SU-DHL-6 (cell line): ENCODE results near the gene TMEM43.

ENCODE experiments used
- H2AFZ ChIP-seq: fragments of 200-600 bp; sonication (generic); 2 replicates; pipeline ENCODE4 v1.6.1; 2014; ENCODE audit warnings: low read depth, mild to moderate bottlenecking, moderate library complexity, mixed read lengths, antibody characterized with exemption, low read length; ENCODE audit not compliant: severe bottlenecking
- H3F3A ChIP-seq: fragments of 200-600 bp; shearing (Covaris generic); 2 replicates; pipeline ENCODE4 v1.6.0; 2016; ENCODE audit warnings: antibody characterized with exemption, mild to moderate bottlenecking; ENCODE audit not compliant: insufficient read depth
- H3K27ac ChIP-seq: fragments of 200-600 bp; sonication (generic); 2 replicates; pipeline ENCODE4 v1.5.1; 2016; ENCODE audit warnings: low read depth, mild to moderate bottlenecking, low read length, moderate library complexity, mixed read lengths
- H3K27me3 ChIP-seq: fragments of 200-600 bp; sonication (generic), shearing (Covaris generic); 2 replicates; pipeline ENCODE4 v1.6.0; 2014; ENCODE audit warnings: mild to moderate bottlenecking, low read length
- H3K36me3 ChIP-seq: fragments of 200-600 bp; sonication (generic); 2 replicates; pipeline ENCODE4 v1.6.1; 2014; ENCODE audit warnings: mild to moderate bottlenecking, low read length, mixed read lengths
- H3K4me2 ChIP-seq: fragments of 300-600, 200-600 bp; shearing (Covaris generic), sonication (generic); 2 replicates; pipeline ENCODE4 v1.6.0; 2014; ENCODE audit warnings: low read length, low read depth, mild to moderate bottlenecking; ENCODE audit not compliant: poor library complexity, severe bottlenecking
- H3K4me3 ChIP-seq: fragments of 200-600 bp; sonication (generic); 2 replicates; pipeline ENCODE4 v1.5.1; 2014; ENCODE audit warnings: antibody characterized with exemption, low read length, mild to moderate bottlenecking, mixed read lengths; ENCODE audit not compliant: insufficient read depth, poor library complexity, severe bottlenecking
- H3K79me2 ChIP-seq: fragments of 200-600 bp; sonication (generic); 2 replicates; pipeline ENCODE4 v1.6.1; 2014; ENCODE audit warnings: mild to moderate bottlenecking, low read length, moderate library complexity; ENCODE audit not compliant: insufficient read depth
- H3K9ac ChIP-seq: fragments of 200-600 bp; sonication (generic); 2 replicates; pipeline ENCODE4 v1.7.0; 2014; ENCODE audit warnings: mild to moderate bottlenecking, low read length
- H3K9me2 ChIP-seq: fragments of 200-600 bp; sonication (generic); replicated peaks from 2 replicates; pipeline ENCODE4 v1.6.1; 2014; ENCODE audit warnings: low read length; ENCODE audit not compliant: insufficient read depth
- H3K9me3 ChIP-seq: fragments of 200-600 bp; sonication (generic); 2 replicates; pipeline ENCODE4 v1.6.1; 2014; ENCODE audit warnings: low read length, mixed read lengths; ENCODE audit not compliant: insufficient read depth
- H4K20me1 ChIP-seq: fragments of 200-600 bp; sonication (generic); 2 replicates; pipeline ENCODE4 v1.6.1; 2014; ENCODE audit warnings: low read depth, mild to moderate bottlenecking, antibody characterized with exemption, low read length, moderate library complexity, mixed read lengths
- EZH2phosphoT487 ChIP-seq: fragments of 200-600 bp; sonication (generic), shearing (Covaris generic); conservative IDR thresholded peaks from 2 replicates; pipeline ENCODE4 v1.6.1; 2018; ENCODE audit warnings: mild to moderate bottlenecking, antibody characterized with exemption, low read length, moderate library complexity, mixed read lengths
- TF ChIP-seq, protein P1 (sequence below): fragments of 200-600 bp; sonication (generic); IDR thresholded peaks from one replicate; pipeline ENCODE4 v1.5.1; 2017; ENCODE audit warnings: antibody characterized with exemption, mild to moderate bottlenecking, low read length, moderate library complexity; ENCODE audit not compliant: insufficient read depth, poor library complexity, severe bottlenecking

The TMEM43 gene

GRCh38 chr3:14183015-14183577, 58.2 kb downstream of the TMEM43 start:
- no peak overlapping the region for H3K27ac ChIP-seq
- no peaks in the 10 kb centered on the region for H3K27me3 ChIP-seq
- H3K4me3 ChIP-seq = no peak overlapping the region
- no peaks in the 10 kb centered on the region for H3K9me3 ChIP-seq
- H3K4me2 ChIP-seq = no peak overlapping the region
- H3K79me2 ChIP-seq = peaks cover 56% of the 10 kb centered on the region
- H2AFZ ChIP-seq = no peak overlapping the region
- peaks cover 27% of the 10 kb centered on the region for H3K36me3 ChIP-seq
- no peak overlapping the region for H3K9ac ChIP-seq
- TF ChIP-seq EZH2phosphoT487 = no peak
- TF ChIP-seq, protein P1, sequence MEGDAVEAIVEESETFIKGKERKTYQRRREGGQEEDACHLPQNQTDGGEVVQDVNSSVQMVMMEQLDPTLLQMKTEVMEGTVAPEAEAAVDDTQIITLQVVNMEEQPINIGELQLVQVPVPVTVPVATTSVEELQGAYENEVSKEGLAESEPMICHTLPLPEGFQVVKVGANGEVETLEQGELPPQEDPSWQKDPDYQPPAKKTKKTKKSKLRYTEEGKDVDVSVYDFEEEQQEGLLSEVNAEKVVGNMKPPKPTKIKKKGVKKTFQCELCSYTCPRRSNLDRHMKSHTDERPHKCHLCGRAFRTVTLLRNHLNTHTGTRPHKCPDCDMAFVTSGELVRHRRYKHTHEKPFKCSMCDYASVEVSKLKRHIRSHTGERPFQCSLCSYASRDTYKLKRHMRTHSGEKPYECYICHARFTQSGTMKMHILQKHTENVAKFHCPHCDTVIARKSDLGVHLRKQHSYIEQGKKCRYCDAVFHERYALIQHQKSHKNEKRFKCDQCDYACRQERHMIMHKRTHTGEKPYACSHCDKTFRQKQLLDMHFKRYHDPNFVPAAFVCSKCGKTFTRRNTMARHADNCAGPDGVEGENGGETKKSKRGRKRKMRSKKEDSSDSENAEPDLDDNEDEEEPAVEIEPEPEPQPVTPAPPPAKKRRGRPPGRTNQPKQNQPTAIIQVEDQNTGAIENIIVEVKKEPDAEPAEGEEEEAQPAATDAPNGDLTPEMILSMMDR = no peak
- H4K20me1 ChIP-seq = no peaks in the 10 kb centered on the region
- H3K9me2 ChIP-seq = no peaks in the 10 kb centered on the region
- no peaks in the 10 kb centered on the region for H3F3A ChIP-seq

DNA sequence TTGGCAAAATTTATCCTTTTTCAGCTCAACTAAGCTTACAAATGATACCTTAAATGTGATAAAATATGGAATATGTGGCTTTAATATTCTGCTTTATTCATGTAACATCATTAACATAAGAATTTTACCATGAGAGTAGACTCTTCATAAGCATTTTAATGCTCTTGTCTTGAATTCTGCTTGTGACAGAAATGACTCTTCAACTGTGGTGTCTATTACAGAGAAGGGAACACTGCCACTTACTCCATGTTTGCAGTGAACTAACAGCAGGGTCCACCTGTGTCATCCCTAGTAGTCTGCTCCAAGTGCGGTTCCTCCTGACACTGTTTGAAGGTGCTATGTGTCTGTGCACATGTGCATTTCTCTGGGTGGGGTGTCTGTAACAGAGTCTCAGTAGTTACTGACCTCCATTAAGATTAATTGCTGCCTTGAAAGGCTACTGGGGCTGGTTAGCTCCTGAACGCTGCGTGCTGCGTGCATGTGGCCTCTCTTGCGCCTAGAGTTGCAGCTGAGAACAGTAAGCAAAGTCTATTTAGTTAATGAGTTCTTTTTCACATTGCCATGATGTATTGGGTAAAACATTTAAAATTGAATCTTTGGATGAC, 62.1 kb downstream of the TMEM43 start:
- Histone ChIP-seq H3K9me3 (no peaks in the 10 kb centered on the region), H3K9ac (no peak overlapping the region), H3K36me3 (peaks cover 23% of the 10 kb centered on the region), H2AFZ (no peak overlapping the region), H3K4me3 (no peak overlapping the region), H3F3A (no peaks in the 10 kb centered on the region), H4K20me1 (no peaks in the 10 kb centered on the region), H3K27ac (no peak overlapping the region), H3K9me2 (no peaks in the 10 kb centered on the region), H3K79me2 (peaks cover 55% of the 10 kb centered on the region), H3K4me2 (no peak overlapping the region), H3K27me3 (no peaks in the 10 kb centered on the region)
- no peak for TF ChIP-seq EZH2phosphoT487
- TF ChIP-seq, protein P1 = no peak

DNA sequence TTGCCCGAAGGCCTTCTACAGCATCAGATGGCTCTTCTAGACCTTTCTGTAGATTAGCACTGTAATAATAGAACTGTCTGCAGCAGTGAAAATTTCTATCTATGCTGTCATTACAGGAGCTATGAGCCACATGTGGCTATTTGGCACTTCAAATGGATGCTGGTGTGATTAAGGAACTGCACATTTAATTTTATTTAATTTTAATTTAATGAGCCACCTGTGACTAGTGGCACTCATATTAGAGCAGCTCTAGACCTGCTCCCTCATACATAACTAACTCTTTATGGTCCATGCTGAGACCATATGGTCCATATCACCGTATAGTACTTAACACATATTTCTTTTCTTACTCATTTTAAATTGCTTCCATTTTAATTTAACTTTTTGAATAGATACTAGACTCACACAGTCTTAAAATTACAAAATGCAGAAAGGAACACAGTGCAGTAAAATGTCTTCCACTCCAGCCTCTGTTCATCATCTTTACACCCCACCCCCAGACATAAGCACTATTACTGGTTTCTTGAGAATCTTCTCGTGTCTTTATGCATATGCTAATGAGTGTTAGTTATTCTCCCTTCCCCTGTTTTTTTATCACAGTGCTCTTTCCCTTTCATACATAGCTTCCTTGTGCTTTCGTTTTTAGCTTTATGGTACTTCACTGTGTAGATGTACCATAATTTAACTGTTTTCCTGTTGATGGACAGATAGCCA, 63.3 kb downstream of the TMEM43 start:
- Histone ChIP-seq H3K36me3 (peaks cover 12% of the 10 kb centered on the region), H4K20me1 (no peaks in the 10 kb centered on the region), H3K9me3 (no peaks in the 10 kb centered on the region), H3K79me2 (peaks cover 52% of the 10 kb centered on the region), H3K9me2 (no peaks in the 10 kb centered on the region), H2AFZ (no peak overlapping the region), H3K9ac (no peak overlapping the region), H3K27ac (no peak overlapping the region), H3F3A (no peaks in the 10 kb centered on the region), H3K27me3 (no peaks in the 10 kb centered on the region), H3K4me3 (no peak overlapping the region), H3K4me2 (no peak overlapping the region)
- TF ChIP-seq EZH2phosphoT487 = no peak
- TF ChIP-seq, protein P1 = no peak
